ENCODE data around the gene PRDM11. TPM values are rescaled to one million over a fixed set of nuclear protein-coding genes. Genes with fewer than 3 reads are reported as not detected.

The PRDM11 gene
- total RNA-seq, 2 donors from 2014 or later, result 4.1 to 8.3 TPM

DNA sequence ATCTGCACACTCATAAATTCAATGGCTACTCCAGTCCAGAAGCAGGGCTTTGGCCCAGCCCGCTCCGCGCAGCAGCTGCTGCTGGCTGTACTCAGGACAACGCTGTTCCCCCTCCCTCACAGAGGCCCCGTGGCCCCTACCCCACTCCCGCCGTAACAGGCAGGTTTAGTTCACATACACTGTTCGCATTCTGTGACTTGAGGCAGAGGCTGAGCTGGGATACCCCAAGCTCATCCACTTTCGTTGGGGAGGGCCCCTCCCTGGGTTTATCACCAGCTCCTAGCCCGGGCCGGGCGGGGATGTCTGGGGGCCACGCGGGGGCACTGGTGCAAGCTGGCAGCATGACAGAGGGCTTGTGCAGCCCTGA lies 87.3 kb downstream of the PRDM11 start:
- no peak for DNase-seq
- Histone ChIP-seq H3K9ac (ENCODE audit: low read depth in 2 of 2, low read length in 2 of 2) (no peak overlapping the region), H3K36me3 (no peaks in the 10 kb centered on the region), H3K27ac (no peak overlapping the region), H3K27me3 (no peaks in the 10 kb centered on the region), H3K4me1 (no peaks in the 10 kb centered on the region), H3K9me3 (no peaks in the 10 kb centered on the region), H3K4me3 (no peak overlapping the region)
- intact Hi-C loops (cut with DNase I), result no loop called here
- TF ChIP-seq, protein P1, sequence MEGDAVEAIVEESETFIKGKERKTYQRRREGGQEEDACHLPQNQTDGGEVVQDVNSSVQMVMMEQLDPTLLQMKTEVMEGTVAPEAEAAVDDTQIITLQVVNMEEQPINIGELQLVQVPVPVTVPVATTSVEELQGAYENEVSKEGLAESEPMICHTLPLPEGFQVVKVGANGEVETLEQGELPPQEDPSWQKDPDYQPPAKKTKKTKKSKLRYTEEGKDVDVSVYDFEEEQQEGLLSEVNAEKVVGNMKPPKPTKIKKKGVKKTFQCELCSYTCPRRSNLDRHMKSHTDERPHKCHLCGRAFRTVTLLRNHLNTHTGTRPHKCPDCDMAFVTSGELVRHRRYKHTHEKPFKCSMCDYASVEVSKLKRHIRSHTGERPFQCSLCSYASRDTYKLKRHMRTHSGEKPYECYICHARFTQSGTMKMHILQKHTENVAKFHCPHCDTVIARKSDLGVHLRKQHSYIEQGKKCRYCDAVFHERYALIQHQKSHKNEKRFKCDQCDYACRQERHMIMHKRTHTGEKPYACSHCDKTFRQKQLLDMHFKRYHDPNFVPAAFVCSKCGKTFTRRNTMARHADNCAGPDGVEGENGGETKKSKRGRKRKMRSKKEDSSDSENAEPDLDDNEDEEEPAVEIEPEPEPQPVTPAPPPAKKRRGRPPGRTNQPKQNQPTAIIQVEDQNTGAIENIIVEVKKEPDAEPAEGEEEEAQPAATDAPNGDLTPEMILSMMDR (IDR thresholded peaks at IDR 0.05), result no peak

DNA sequence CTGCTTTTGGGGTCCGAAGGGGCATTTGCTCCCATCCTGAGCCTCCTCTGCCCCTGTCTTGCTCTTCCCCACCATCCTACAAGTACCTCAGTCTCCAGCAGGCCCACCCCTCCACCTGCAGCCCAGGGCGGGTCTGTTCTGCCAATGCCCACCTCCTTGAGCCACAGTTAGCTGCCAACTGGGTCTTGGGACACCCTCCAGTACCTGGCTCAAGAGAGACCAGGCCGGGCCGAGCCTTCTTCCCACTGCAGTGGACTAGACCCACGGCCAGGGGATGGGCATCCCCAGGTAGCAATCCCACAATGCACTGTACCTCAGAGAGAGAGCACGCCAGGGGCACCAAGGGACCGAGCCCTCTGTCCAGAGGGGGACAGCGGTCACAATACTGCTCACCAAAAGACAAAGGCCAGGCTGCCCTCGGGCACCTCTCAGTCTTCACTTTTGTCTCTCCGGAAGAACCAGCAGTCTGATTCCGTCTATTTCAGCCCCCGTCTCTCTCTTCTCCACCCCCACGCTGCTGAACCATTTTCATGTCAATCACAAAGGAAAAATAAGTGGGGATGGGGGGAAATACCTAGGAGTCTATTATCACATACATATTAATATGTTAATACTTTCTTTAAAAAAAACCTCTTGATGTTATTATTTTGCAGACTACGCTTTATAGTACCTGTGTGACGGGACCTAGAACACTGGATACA lies 88.0 kb downstream of the PRDM11 start:
- no peak for DNase-seq
- H3K9ac ChIP-seq (ENCODE audit: low read depth in 2 of 2, low read length in 2 of 2), result no peak overlapping the region
- H3K9me3 ChIP-seq, result no peaks in the 10 kb centered on the region
- TF ChIP-seq, protein P1 (IDR thresholded peaks at IDR 0.05), result no peak
- no peaks in the 10 kb centered on the region for H3K36me3 ChIP-seq
- no peak overlapping the region for H3K4me3 ChIP-seq
- no peak overlapping the region for H3K27ac ChIP-seq
- H3K27me3 ChIP-seq, result no peaks in the 10 kb centered on the region
- intact Hi-C loops (cut with DNase I), result no loop called here
- no peaks in the 10 kb centered on the region for H3K4me1 ChIP-seq

- TF ChIP-seq, protein P1 (IDR thresholded peaks at IDR 0.05), result no peak
- H3K4me1 ChIP-seq, result no peaks in the 10 kb centered on the region
- no peaks in the 10 kb centered on the region for H3K27me3 ChIP-seq
- H3K9me3 ChIP-seq, result no peaks in the 10 kb centered on the region
- intact Hi-C loops (cut with DNase I), result no loop called here
- H3K4me3 ChIP-seq, result no peak overlapping the region
- no peak for DNase-seq
- H3K36me3 ChIP-seq, result no peaks in the 10 kb centered on the region
- H3K9ac ChIP-seq (ENCODE audit: low read depth in 2 of 2, low read length in 2 of 2), result no peak overlapping the region
- H3K27ac ChIP-seq, result no peak overlapping the region
These were observed 91.4 kb downstream of the PRDM11 start for GRCh38 chr11:45237711-45238315.

- H3K27me3 ChIP-seq, result no peaks in the 10 kb centered on the region
These were observed 92.3 kb downstream of the PRDM11 start for GRCh38 chr11:45238724-45239123.

GRCh38 chr11:45239733-45240132 lies 93.3 kb downstream of the PRDM11 start:
- no peaks in the 10 kb centered on the region for H3K4me1 ChIP-seq
- H3K27ac ChIP-seq, result no peak overlapping the region
- no peaks in the 10 kb centered on the region for H3K9me3 ChIP-seq
- H3K9ac ChIP-seq (ENCODE audit: low read depth in 2 of 2, low read length in 2 of 2), result no peak overlapping the region
- TF ChIP-seq, protein P1 (IDR thresholded peaks at IDR 0.05), result no peak
- no peaks in the 10 kb centered on the region for H3K27me3 ChIP-seq
- H3K36me3 ChIP-seq, result no peaks in the 10 kb centered on the region
- H3K4me3 ChIP-seq, result no peak overlapping the region
- no peak for DNase-seq
- intact Hi-C loops (cut with DNase I), result no loop called here

More at GRCh38 chr11:45238724-45239123, 92.3 kb downstream of the PRDM11 start:
- no peaks in the 10 kb centered on the region for H3K36me3 ChIP-seq
- H3K27ac ChIP-seq, result no peak overlapping the region
- DNase-seq, result no peak
- H3K9ac ChIP-seq (ENCODE audit: low read depth in 2 of 2, low read length in 2 of 2), result no peak overlapping the region
- no peaks in the 10 kb centered on the region for H3K9me3 ChIP-seq
- no peaks in the 10 kb centered on the region for H3K4me1 ChIP-seq
- H3K4me3 ChIP-seq, result no peak overlapping the region
- intact Hi-C loops (cut with DNase I), result no loop called here
- TF ChIP-seq, protein P1 (IDR thresholded peaks at IDR 0.05), result no peak
